SK-N-SH treated with all-trans-retinoic acid at 6 μM for 48 hours (cell line): ENCODE data around the gene TTC28.

Experiments used
- ARNTL ChIP-seq: fragments of 450-650 bp; formaldehyde crosslinking; IDR thresholded peaks from 2 replicates; pipeline ENCODE4 v1.5.0; 2020; ENCODE audit warnings: low read depth, mild to moderate bottlenecking, moderate library complexity, borderline replicate concordance
- CSDC2 ChIP-seq: fragments of 250-450 bp; sonication (Bioruptor Pico); IDR thresholded peaks from 2 replicates; pipeline ENCODE4 v1.5.0; 2020; ENCODE audit warnings: mild to moderate bottlenecking, moderate library complexity
- PATZ1 ChIP-seq: fragments of 250-450 bp; sonication (Bioruptor Pico); IDR thresholded peaks from 2 replicates; pipeline ENCODE4 v1.8.0; 2020; ENCODE audit warnings: mild to moderate bottlenecking, moderate library complexity, borderline replicate concordance
- POU6F1 ChIP-seq: fragments of 250-450 bp; sonication (Bioruptor Pico); IDR thresholded peaks from 2 replicates; pipeline ENCODE4 v1.8.0; 2021; ENCODE audit warnings: low read depth, mild to moderate bottlenecking, moderate library complexity, borderline replicate concordance
- RARB ChIP-seq: fragments of 250-450 bp; sonication (Bioruptor Pico); IDR thresholded peaks from 2 replicates; pipeline ENCODE4 v1.8.0; 2021; ENCODE audit warnings: mild to moderate bottlenecking, moderate library complexity
- TCF4 ChIP-seq: fragments of 250-450 bp; sonication (Bioruptor Pico); IDR thresholded peaks from 2 replicates; pipeline ENCODE4 v1.8.0; 2021; ENCODE audit warnings: mild to moderate bottlenecking, moderate library complexity, borderline replicate concordance
- TSHZ2 ChIP-seq: fragments of 250-450 bp; sonication (Bioruptor Pico); IDR thresholded peaks from 2 replicates; pipeline ENCODE4 v1.5.0; 2020; ENCODE audit warnings: mild to moderate bottlenecking, moderate library complexity
- ZC3H10 ChIP-seq: fragments of 250-450 bp; sonication (Bioruptor Pico); IDR thresholded peaks from 2 replicates; pipeline ENCODE4 v1.5.1; 2021; ENCODE audit warnings: mild to moderate bottlenecking, moderate library complexity
- ZFP3 ChIP-seq: fragments of 250-450 bp; sonication (Bioruptor Pico); IDR thresholded peaks from 2 replicates; pipeline ENCODE4 v1.5.0; 2020; ENCODE audit warnings: mild to moderate bottlenecking, moderate library complexity
- ZFP30 ChIP-seq: fragments of 450-650 bp; formaldehyde crosslinking; IDR thresholded peaks from 2 replicates; pipeline ENCODE4 v1.5.0; 2022; ENCODE audit warnings: mild to moderate bottlenecking, moderate library complexity
- ZNF565 ChIP-seq: fragments of 450-650 bp; formaldehyde crosslinking; conservative IDR thresholded peaks from 2 replicates; pipeline ENCODE4 v1.5.0; 2020; ENCODE audit warnings: low read depth, mild to moderate bottlenecking, moderate library complexity

- no peak for TF ChIP-seq TCF4 (CRISPR knock-in tag)
- TF ChIP-seq ZFP3 (CRISPR knock-in tag) = no peak
- TF ChIP-seq ZFP30 (CRISPR knock-in tag) = no peak
- TF ChIP-seq RARB (CRISPR knock-in tag) = no peak
- TF ChIP-seq POU6F1 (CRISPR knock-in tag) = no peak
- TF ChIP-seq CSDC2 = no peak
- TF ChIP-seq PATZ1 (CRISPR knock-in tag) = no peak
- TF ChIP-seq TSHZ2 (CRISPR knock-in tag) = no peak
- TF ChIP-seq ZC3H10 (CRISPR knock-in tag) = no peak
- TF ChIP-seq ZNF565 = no peak
- TF ChIP-seq ARNTL (CRISPR knock-in tag) = no peak
These were observed 585.9 kb downstream of the TTC28 start for GRCh38 chr22:28093711-28094110.
